T-cell (primary cell): ENCODE measurements around the gene CLASRP. TPM values are rescaled to one million over a fixed set of nuclear protein-coding genes. Genes with fewer than 3 reads are reported as not detected.
"Not testable (repeated sequence)": the region's sequence is repeated elsewhere in the genome, so short reads cannot be mapped to it uniquely, and the experiment has no call there.

ENCODE experiments used
- ATAC-seq, 4 experiments: fragments of 200-7000 bp in 3 of 4; fragments of 150-1000 bp in 1 of 4; cut with Tn5 transposase; replicated peaks in 1 of 4; 1 replicate in 3 of 4; 2 replicates in 1 of 4; pipeline ENCODE4 v1.10.0; 2021; ENCODE audit warnings: moderate library complexity in 3 of 4, mild to moderate bottlenecking in 2 of 4, moderate number of reproducible peaks in 1 of 4
- CTCF ChIA-PET, 2 donors: fragments of 300-600 bp; sonication (Branson Sonifier 250); formaldehyde crosslinking; loops; one replicate each; lab custom pipeline; 2022; ENCODE audit warnings: antibody characterized with exemption in 2 of 2; lab: Charles Lee
- POLR2A ChIA-PET, 2 donors: fragments of 300-600 bp; sonication (Branson Sonifier 250); formaldehyde crosslinking; loops; one replicate each; lab custom pipeline; 2022; ENCODE audit warnings: antibody characterized with exemption in 2 of 2; lab: Charles Lee
- DNase-seq, 35 experiments: peaks; one replicate each; pipeline versions ENCODE4 v3.0.0 to v3.0.0-alpha.2; 2013 to 2023
- H3K27ac ChIP-seq: one replicate; pipeline ENCODE4 v1.5.1; 2013; ENCODE audit warnings: low read length
- H3K27me3 ChIP-seq, 2 experiments: replicated peaks in 1 of 2; 1 replicate in 1 of 2; 2 replicates in 1 of 2; pipeline versions ENCODE4 v1.6.1 to v1.7.0; 2013; ENCODE audit warnings: low read length in 1 of 2, mixed read lengths in 1 of 2; ENCODE audit not compliant: control insufficient read depth in 2 of 2, insufficient read depth in 2 of 2; ENCODE audit errors: extremely low read depth in 1 of 2
- H3K36me3 ChIP-seq, 2 donors: 1 replicate in 1 of 2; 2 replicates in 1 of 2; pipeline versions ENCODE4 v1.6.1 to v1.7.0; 2013; ENCODE audit warnings: low read length in 1 of 2; ENCODE audit not compliant: control insufficient read depth in 2 of 2, insufficient read depth in 1 of 2; ENCODE audit errors: extremely low read depth in 1 of 2
- H3K4me1 ChIP-seq, 2 experiments: 1 replicate in 1 of 2; 2 replicates in 1 of 2; pipeline versions ENCODE4 v1.6.1 to v1.7.0; 2013; ENCODE audit warnings: low read length in 2 of 2, mixed read lengths in 1 of 2; ENCODE audit not compliant: insufficient read depth in 2 of 2, control insufficient read depth in 1 of 2; ENCODE audit errors: extremely low read depth in 1 of 2
- H3K4me3 ChIP-seq, 2 donors: 1 replicate in 1 of 2; 2 replicates in 1 of 2; pipeline versions ENCODE4 v1.5.1 to v1.7.0; 2013; ENCODE audit warnings: mild to moderate bottlenecking in 2 of 2, low read length in 1 of 2, moderate library complexity in 1 of 2; ENCODE audit not compliant: control insufficient read depth in 1 of 2; ENCODE audit errors: extremely low read depth in 1 of 2
- H3K9me3 ChIP-seq: 2 replicates; pipeline ENCODE4 v1.7.0; 2013
- H3K27ac Mint-ChIP-seq, 2 donors: one replicate each; pipeline ENCODE4 v1.8.0; 2020 to 2021; ENCODE audit warnings: mild to moderate bottlenecking in 2 of 2, mixed read lengths in 2 of 2
- H3K27me3 Mint-ChIP-seq, 2 donors: one replicate each; pipeline ENCODE4 v1.8.0; 2021 to 2022; ENCODE audit warnings: mixed read lengths in 2 of 2
- H3K36me3 Mint-ChIP-seq: one replicate; pipeline ENCODE4 v1.8.0; 2021; ENCODE audit warnings: mixed read lengths
- H3K4me1 Mint-ChIP-seq, 3 donors: one replicate each; pipeline ENCODE4 v1.8.0; 2020 to 2022; ENCODE audit warnings: mixed read lengths in 3 of 3, mild to moderate bottlenecking in 1 of 3
- H3K4me3 Mint-ChIP-seq, 3 donors: one replicate each; pipeline ENCODE4 v1.8.0; 2020 to 2022; ENCODE audit warnings: mild to moderate bottlenecking in 3 of 3, mixed read lengths in 3 of 3, moderate library complexity in 3 of 3
- H3K9me3 Mint-ChIP-seq, 3 donors: one replicate each; pipeline ENCODE4 v1.8.0; 2020 to 2022; ENCODE audit warnings: mixed read lengths in 3 of 3
- WGBS: methylation state at CpG from one replicate; pipeline ENCODE4 v1.1.5; 2013; ENCODE audit warnings: missing lambda C conversion rate; ENCODE audit not compliant: insufficient coverage; 5-methylcytosine and 5-hydroxymethylcytosine counted together
- total RNA-seq, 35 experiments: library from RNA in 6 of 35; stranded (reverse) in 6 of 35; fragments of 120-200 nt in 1 of 35; gene quantifications; one replicate each; pipeline versions ENCODE4 v1.2.1 to v1.2.4 and lab custom pipeline; 2013 to 2026

Gene CLASRP
- total RNA-seq, 5 donors from 2014 or later (not counting 1 experiment from before 2014, with no cell fraction given), result 141 to 153 (median 149) TPM

DNA sequence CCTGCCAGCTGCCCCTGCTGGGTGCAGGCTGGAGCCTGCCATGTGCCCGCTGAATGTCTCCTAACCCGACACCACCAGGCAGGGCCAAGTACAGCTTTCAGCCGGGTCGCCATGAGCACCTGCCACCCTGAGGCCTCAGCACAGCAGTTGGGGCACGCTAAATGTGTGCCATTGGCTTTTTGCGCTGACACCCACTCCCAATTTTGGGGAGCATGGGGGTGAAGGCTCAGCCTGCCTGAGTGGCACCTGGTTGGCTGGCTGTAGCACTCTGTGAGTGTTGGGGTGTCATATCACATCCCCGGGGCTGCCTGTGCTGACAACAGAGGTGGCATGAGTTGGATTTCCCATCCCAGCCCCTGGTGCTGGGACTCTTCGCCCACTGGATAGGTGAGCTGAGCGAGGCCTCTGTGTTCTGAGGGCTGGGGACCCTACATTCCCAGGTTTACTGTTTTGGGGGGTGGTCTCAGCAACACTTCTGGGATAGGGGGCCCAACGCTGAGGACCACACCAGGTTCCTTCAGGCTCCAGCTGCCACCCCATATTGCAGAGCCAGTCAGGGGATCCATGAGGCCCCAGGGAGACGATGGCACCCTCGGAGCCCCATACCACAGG is 44.8 kb upstream of the CLASRP start:
- CTCF ChIA-PET, result no interaction called here

DNA sequence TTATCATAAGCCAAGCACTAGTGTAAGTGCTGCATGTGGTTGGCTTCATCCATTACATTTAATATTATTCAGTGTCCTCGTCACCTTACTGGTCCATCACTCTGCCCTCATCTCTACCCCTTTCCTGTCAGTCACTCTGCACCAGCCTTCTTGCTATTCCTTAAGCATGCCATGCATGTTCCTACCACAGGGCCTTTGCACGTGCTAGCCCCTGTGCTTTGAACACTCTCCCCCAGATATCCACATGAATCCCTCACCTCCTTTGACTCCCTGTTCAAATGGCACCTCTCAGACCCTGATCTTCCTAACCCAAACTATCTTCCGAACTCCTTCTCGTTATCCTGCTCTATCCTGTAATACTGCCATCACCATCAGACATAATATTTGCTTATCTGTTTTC is 40.8 kb upstream of the CLASRP start:
- H3K27me3 ChIP-seq, result no peaks in the 10 kb centered on the region
- peaks cover 0 to 5% of the 10 kb centered on the region in 2 donors for H3K36me3 ChIP-seq
- H3K4me3 ChIP-seq, result no peak overlapping the region
- Mint-ChIP-seq H3K27ac (no peak overlapping the region), H3K9me3 (no peaks in the 10 kb centered on the region), H3K4me1 (peaks cover 11 to 15% (median 12%) of the 10 kb centered on the region in 3 donors), H3K4me3 (no peak overlapping the region), H3K27me3 (no peaks in the 10 kb centered on the region), H3K36me3 (no peaks in the 10 kb centered on the region)
- ChIA-PET CTCF (interaction anchor here in 1 of 2 donors (0.5 to 0.7 kb wide), 2 partner anchors 52 to 83 kb away, joined by 4 read pairs; no protein-coding TSS in a partner anchor), POLR2A (interaction anchor here in 1 of 2 donors (0.7 kb wide), 1 partner anchor 106 kb away, joined by 9 read pairs; no protein-coding TSS in a partner anchor)
- H3K4me1 ChIP-seq, result peaks cover 2 to 16% of the 10 kb centered on the region in 2 experiments
- H3K27ac ChIP-seq, result no peak overlapping the region
- 96% methylated on average over 4 of the region's 4 CpGs for WGBS
- no peak for ATAC-seq
- DNase-seq, result no peak
- no peaks in the 10 kb centered on the region for H3K9me3 ChIP-seq

More for the DNA sequence above, 44.8 kb upstream of the CLASRP start:
- POLR2A ChIA-PET, result interaction anchor here (0.6 kb wide), 3 partner anchors 12 to 379 kb away, joined by 3 to 10 read pairs (median 5); no protein-coding TSS in a partner anchor
- H3K27ac ChIP-seq, result no peak overlapping the region
- DNase-seq (no peak), ATAC-seq (no peak)
- WGBS, result 97% methylated on average over 9 of the region's 12 CpGs
- no peaks in the 10 kb centered on the region for H3K9me3 ChIP-seq
- no peaks in the 10 kb centered on the region for H3K27me3 ChIP-seq
- Mint-ChIP-seq H3K4me1 (peaks cover 1 to 4% (median 1%) of the 10 kb centered on the region in 3 donors), H3K9me3 (no peaks in the 10 kb centered on the region), H3K36me3 (peaks cover 2% of the 10 kb centered on the region), H3K4me3 (no peak overlapping the region), H3K27ac (no peak overlapping the region), H3K27me3 (no peaks in the 10 kb centered on the region)
- no peaks in the 10 kb centered on the region for H3K4me1 ChIP-seq
- peaks cover 7 to 25% of the 10 kb centered on the region in 2 donors for H3K36me3 ChIP-seq
- H3K4me3 ChIP-seq, result no peak overlapping the region

DNA sequence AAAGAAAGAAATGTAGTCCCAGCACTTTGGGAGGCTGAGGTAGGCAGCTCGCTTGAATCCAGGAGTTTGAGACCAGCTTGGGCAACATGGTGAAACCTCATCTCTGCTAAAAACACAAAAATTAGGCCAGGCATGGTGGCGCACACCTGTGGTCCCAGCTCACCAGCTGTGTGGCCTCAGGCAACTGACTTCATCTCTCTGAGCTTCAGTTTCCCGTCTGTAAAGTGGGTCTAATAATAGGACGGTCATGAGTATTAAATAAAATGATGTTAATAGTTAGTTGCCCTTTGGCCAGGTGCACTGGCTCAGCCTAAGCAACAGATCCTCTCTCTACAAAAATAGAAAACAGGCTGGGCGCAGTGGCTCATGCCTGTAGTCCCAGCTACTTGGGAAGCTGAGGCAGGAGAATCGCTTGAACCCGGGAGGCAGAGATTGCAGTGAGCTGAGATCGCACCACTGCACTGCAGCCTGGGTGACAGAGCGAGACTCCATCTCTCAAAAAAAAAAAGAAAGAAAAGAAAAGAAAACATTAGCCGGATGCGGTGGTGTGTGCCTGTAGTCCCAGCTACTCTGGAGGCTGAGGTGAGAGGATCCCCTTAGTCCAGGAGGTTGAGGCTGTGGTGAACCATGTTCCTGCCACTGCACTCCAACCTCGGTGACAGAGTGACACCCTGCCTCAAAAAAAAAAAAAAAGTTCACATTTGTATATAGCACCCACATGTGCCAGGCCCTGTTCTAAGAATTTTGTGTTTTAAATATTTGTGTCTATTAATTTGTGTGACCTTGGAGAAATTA is 39.5 kb upstream of the CLASRP start:
- peaks cover 2 to 16% of the 10 kb centered on the region in 2 experiments for H3K4me1 ChIP-seq
- peak overlapping the region; percentile 93 for H3K27ac ChIP-seq
- H3K36me3 ChIP-seq, DNase-seq, CTCF ChIA-PET, H3K36me3 Mint-ChIP-seq, H3K9me3 Mint-ChIP-seq, H3K27me3 Mint-ChIP-seq, H3K9me3 ChIP-seq, H3K4me3 ChIP-seq, ATAC-seq, H3K27me3 ChIP-seq: not testable (repeated sequence)
- POLR2A ChIA-PET, result interaction anchor here (0.5 to 0.7 kb wide), 2 partner anchors 13 to 195 kb away, joined by 4 to 6 read pairs; no protein-coding TSS in a partner anchor
- 82% methylated on average over 3 of the region's 12 CpGs for WGBS
- peak overlapping the region; percentile 69 to 75 for H3K27ac Mint-ChIP-seq
- H3K4me1 Mint-ChIP-seq, result peaks cover 11 to 17% (median 14%) of the 10 kb centered on the region in 3 donors
- peak overlapping the region in 2 of 3 donors; percentile 75 to 83 for H3K4me3 Mint-ChIP-seq

DNA sequence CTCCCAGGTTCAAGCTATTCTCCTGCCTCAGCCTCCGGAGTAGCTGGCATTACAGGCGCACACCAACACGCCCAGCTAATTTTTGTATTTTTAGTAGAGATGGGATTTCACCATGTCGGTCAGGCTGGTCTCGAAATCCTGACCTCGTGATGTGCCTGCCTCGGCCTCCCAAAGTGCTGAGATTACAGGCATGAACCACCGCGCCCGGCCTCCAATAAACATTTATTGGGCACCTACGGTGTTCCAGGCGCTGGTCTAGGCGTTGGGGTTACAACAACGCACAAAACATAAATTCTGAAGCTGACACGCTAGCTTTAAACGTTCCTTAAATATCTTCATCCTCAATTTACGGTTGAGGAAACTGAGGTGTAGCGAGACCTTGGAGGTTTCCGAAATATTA is 38.2 kb upstream of the CLASRP start:
- Histone ChIP-seq H3K27ac (peak overlapping the region; percentile 93), H3K4me3 (peak overlapping the region; percentile 40 to 44), H3K4me1 (peaks cover 2 to 16% of the 10 kb centered on the region in 2 experiments), H3K36me3 (peaks cover 0 to 12% of the 10 kb centered on the region in 2 donors)
- not testable (repeated sequence) for H3K9me3 ChIP-seq, ATAC-seq, H3K36me3 Mint-ChIP-seq, H3K9me3 Mint-ChIP-seq, H3K27me3 ChIP-seq, DNase-seq, H3K27me3 Mint-ChIP-seq
- H3K27ac Mint-ChIP-seq, result peak overlapping the region; percentile 55 to 75
- ChIA-PET POLR2A (interaction anchor here (0.7 to 2.4 kb wide), 2 partner anchors 38 to 177 kb away, joined by 3 to 5 read pairs; partner anchors contain the start of genes CLASRP (in 1 of the 2) and TRAPPC6A (in 1 of the 2)), CTCF (interaction anchor here in 1 of 2 donors (2.0 kb wide), 1 partner anchor 39 kb away, joined by 4 read pairs; the partner anchor contains the start of gene CLASRP)
- peak overlapping the region; percentile 59 to 83 (median 75) for H3K4me3 Mint-ChIP-seq
- H3K4me1 Mint-ChIP-seq, result peaks cover 7 to 17% (median 14%) of the 10 kb centered on the region in 3 donors
- WGBS, result 97% methylated on average over 5 of the region's 19 CpGs

DNA sequence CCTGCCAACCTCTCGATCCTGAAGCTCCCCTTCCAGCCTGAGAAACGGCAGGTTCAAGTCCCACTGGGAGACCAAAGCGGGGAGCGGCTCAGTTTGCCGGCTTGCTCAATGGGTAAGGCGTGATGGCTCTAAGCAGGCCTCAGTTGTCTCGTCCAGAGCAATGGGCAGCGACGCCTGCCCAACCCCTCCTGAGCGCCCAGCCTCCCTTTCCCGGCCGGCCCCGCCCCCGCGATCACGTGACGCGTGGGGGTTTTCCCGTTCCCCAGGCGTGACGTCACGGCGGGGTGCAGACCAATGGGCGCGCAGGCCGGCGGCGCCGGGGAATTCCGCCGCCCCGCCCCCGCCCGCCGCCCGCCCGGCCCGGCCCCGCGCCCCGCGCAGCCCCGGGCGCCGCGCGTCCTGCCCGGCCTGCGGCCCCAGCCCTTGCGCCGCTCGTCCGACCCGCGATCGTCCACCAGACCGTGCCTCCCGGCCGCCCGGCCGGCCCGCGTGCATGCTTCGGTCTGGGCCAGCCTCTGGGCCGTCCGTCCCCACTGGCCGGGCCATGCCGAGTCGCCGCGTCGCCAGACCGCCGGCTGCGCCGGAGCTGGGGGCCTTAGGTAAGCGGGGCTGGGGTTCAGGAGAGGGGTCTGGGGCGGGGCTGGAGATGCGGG is 37.6 kb upstream of the CLASRP start, which contains the start of gene RELB:
Gene RELB, plus strand, starts transcription at position 378 of the 653 bp plus-strand sequence. Its CDS starts 116 bp downstream, at position 494.
- Mint-ChIP-seq H3K36me3 (peaks cover 5% of the 10 kb centered on the region), H3K27ac (peak within 1 kb of the TSS; percentile 97 to 98), H3K27me3 (no peaks in the 10 kb centered on the region), H3K9me3 (no peaks in the 10 kb centered on the region), H3K4me1 (peaks cover 7 to 19% (median 17%) of the 10 kb centered on the region in 3 donors), H3K4me3 (peak within 1 kb of the TSS; percentile 83 to 96 (median 94))
- Histone ChIP-seq H3K36me3 (peaks cover 0 to 14% of the 10 kb centered on the region in 2 donors), H3K27ac (peak within 1 kb of the TSS; percentile 99), H3K27me3 (no peaks in the 10 kb centered on the region), H3K4me1 (peaks cover 2 to 16% of the 10 kb centered on the region in 2 experiments), H3K4me3 (peak within 1 kb of the TSS; percentile 53 to 69), H3K9me3 (no peaks in the 10 kb centered on the region)
- DNase-seq (peak; percentile 83 to 99 (median 92)), ATAC-seq (peak; percentile 72 to 75 (median 73))
- 2% methylated on average over 67 of the region's 79 CpGs for WGBS
- ChIA-PET POLR2A (interaction anchor here (0.5 to 2.4 kb wide), 3 partner anchors 38 to 177 kb away, joined by 3 to 5 read pairs (median 3); partner anchors contain the start of genes CLASRP (in 1 of the 2) and TRAPPC6A (in 1 of the 2)), CTCF (interaction anchor here in 1 of 2 donors (2.0 kb wide), 1 partner anchor 38 kb away, joined by 4 read pairs; the partner anchor contains the start of gene CLASRP)
